DOHH2 (cell line): ENCODE measurements around the gene IQSEC1.

Experiments used
- H3F3A ChIP-seq: fragments of 200-600 bp; sonication (generic), shearing (Covaris generic); 2 replicates; pipeline ENCODE4 v1.6.0; 2016; ENCODE audit warnings: antibody characterized with exemption, mild to moderate bottlenecking; ENCODE audit not compliant: control insufficient read depth, insufficient read depth
- H3K27ac ChIP-seq: fragments of 200-600 bp; sonication (generic); 2 replicates; pipeline ENCODE4 v1.5.1; 2014; ENCODE audit warnings: low read depth, mild to moderate bottlenecking, low read length, moderate library complexity
- H3K27me3 ChIP-seq: fragments of 200-600 bp; sonication (generic); 2 replicates; pipeline ENCODE4 v1.6.1; 2014; ENCODE audit warnings: mild to moderate bottlenecking, low read length, mixed read lengths; ENCODE audit not compliant: control insufficient read depth
- H3K36me3 ChIP-seq: fragments of 200-600 bp; sonication (generic); 2 replicates; pipeline ENCODE4 v1.6.1; 2014; ENCODE audit warnings: mild to moderate bottlenecking, low read length, moderate library complexity, mixed read lengths; ENCODE audit not compliant: control insufficient read depth
- H3K4me1 ChIP-seq: fragments of 200-600 bp; sonication (generic); 2 replicates; pipeline ENCODE4 v1.6.1; 2014; ENCODE audit warnings: mild to moderate bottlenecking, low read length, mixed read lengths; ENCODE audit not compliant: control insufficient read depth
- H3K4me2 ChIP-seq: fragments of 200-600 bp; sonication (generic); 2 replicates; pipeline ENCODE4 v1.6.0; 2014; ENCODE audit warnings: mild to moderate bottlenecking, low read length, moderate library complexity
- H3K4me3 ChIP-seq: fragments of 200-600 bp; sonication (generic); 2 replicates; pipeline ENCODE4 v1.5.1; 2014; ENCODE audit warnings: mild to moderate bottlenecking, low read length, mixed read lengths
- H3K79me2 ChIP-seq: fragments of 200-600 bp; sonication (generic); 2 replicates; pipeline ENCODE4 v1.6.1; 2014; ENCODE audit warnings: mild to moderate bottlenecking, low read length, mixed read lengths; ENCODE audit not compliant: control insufficient read depth
- H3K9me2 ChIP-seq: fragments of 200-600 bp; sonication (generic); replicated peaks from 2 replicates; pipeline ENCODE4 v1.6.1; 2014; ENCODE audit warnings: mild to moderate bottlenecking, low read length, mixed read lengths; ENCODE audit not compliant: control insufficient read depth
- H3K9me3 ChIP-seq: fragments of 200-600 bp; sonication (generic); 2 replicates; pipeline ENCODE4 v1.6.1; 2014; ENCODE audit warnings: antibody characterized with exemption, low read length, mixed read lengths; ENCODE audit not compliant: control insufficient read depth, insufficient read depth
- H4K20me1 ChIP-seq: fragments of 200-600 bp; sonication (generic); 2 replicates; pipeline ENCODE4 v1.6.0; 2014; ENCODE audit warnings: low read depth, mild to moderate bottlenecking, antibody characterized with exemption, low read length, moderate library complexity; ENCODE audit not compliant: control insufficient read depth, insufficient read depth
- CTCF ChIP-seq: fragments of 200-600 bp; sonication (generic); IDR thresholded peaks from one replicate; pipeline ENCODE4 v1.5.1; 2014; ENCODE audit warnings: antibody characterized with exemption, mild to moderate bottlenecking, low read depth, low read length; ENCODE audit not compliant: poor library complexity, severe bottlenecking
- EZH2phosphoT487 ChIP-seq: fragments of 200-600 bp; sonication (generic); IDR thresholded peaks from 2 replicates; pipeline ENCODE4 v1.6.1; 2017; ENCODE audit warnings: borderline replicate concordance, mild to moderate bottlenecking, antibody characterized with exemption, low read length, moderate library complexity, mixed read lengths

IQSEC1 gene

GRCh38 chr3:13023971-13024764, 49.1 kb downstream of the IQSEC1 start:
- TF ChIP-seq CTCF (no peak), EZH2phosphoT487 (no peak)
- no peaks in the 10 kb centered on the region for H3F3A ChIP-seq
- H3K4me2 ChIP-seq, result no peak overlapping the region
- H3K79me2 ChIP-seq, result no peaks in the 10 kb centered on the region
- no peaks in the 10 kb centered on the region for H3K9me2 ChIP-seq
- no peak overlapping the region for H3K27ac ChIP-seq
- peaks cover 33% of the 10 kb centered on the region for H3K4me1 ChIP-seq
- H4K20me1 ChIP-seq, result no peaks in the 10 kb centered on the region
- no peak overlapping the region for H3K4me3 ChIP-seq
- no peaks in the 10 kb centered on the region for H3K9me3 ChIP-seq
- no peaks in the 10 kb centered on the region for H3K36me3 ChIP-seq
- H3K27me3 ChIP-seq, result peaks cover 32% of the 10 kb centered on the region

GRCh38 chr3:13023235-13023970, 49.8 kb downstream of the IQSEC1 start:
- no peaks in the 10 kb centered on the region for H3K79me2 ChIP-seq
- no peak for TF ChIP-seq EZH2phosphoT487
- no peak for TF ChIP-seq CTCF
- peaks cover 33% of the 10 kb centered on the region for H3K4me1 ChIP-seq
- no peaks in the 10 kb centered on the region for H3K9me3 ChIP-seq
- H3F3A ChIP-seq, result no peaks in the 10 kb centered on the region
- no peaks in the 10 kb centered on the region for H3K9me2 ChIP-seq
- H3K27me3 ChIP-seq, result peaks cover 32% of the 10 kb centered on the region
- no peak overlapping the region for H3K4me2 ChIP-seq
- H4K20me1 ChIP-seq, result no peaks in the 10 kb centered on the region
- H3K36me3 ChIP-seq, result no peaks in the 10 kb centered on the region
- H3K27ac ChIP-seq, result no peak overlapping the region
- H3K4me3 ChIP-seq, result no peak overlapping the region

- Histone ChIP-seq H3K36me3 (no peaks in the 10 kb centered on the region), H3K4me1 (peaks cover 33% of the 10 kb centered on the region), H3K9me3 (no peaks in the 10 kb centered on the region), H4K20me1 (no peaks in the 10 kb centered on the region), H3K4me2 (peak overlapping the region; percentile 51), H3K79me2 (no peaks in the 10 kb centered on the region), H3K4me3 (0 out of 2 replicates have a peak overlapping the region, but pooled peaks have one; percentile 24), H3K27me3 (peaks cover 32% of the 10 kb centered on the region), H3K27ac (no peak overlapping the region), H3K9me2 (no peaks in the 10 kb centered on the region), H3F3A (no peaks in the 10 kb centered on the region)
- TF ChIP-seq EZH2phosphoT487, result no peak
- TF ChIP-seq CTCF, result no peak
Measured at GRCh38 chr3:13022348-13023234, 50.6 kb downstream of the IQSEC1 start.
